Left lung (tissue), 10 donors: ENCODE data around the gene NOL4L. TPM values are rescaled to one million over a fixed set of nuclear protein-coding genes. Genes with fewer than 3 reads are reported as not detected.

ENCODE experiments used
- ATAC-seq: fragments of 200-7000 bp; cut with Tn5 transposase; one replicate; pipeline ENCODE4 v1.9.1; 2020; ENCODE audit warnings: moderate library complexity
- DNase-seq, 4 donors: peaks; one replicate each; pipeline ENCODE4 v3.0.0-alpha.2; 2013 to 2020
- H3K27ac ChIP-seq, 2 donors: fragments of 200-600 bp; sonication (generic) in 1 of 2; one replicate each; pipeline versions ENCODE4 v1.5.0 to v1.8.0; 2020 to 2021
- H3K27me3 ChIP-seq, 2 donors: fragments of 200-600 bp; sonication (generic) in 1 of 2; one replicate each; pipeline versions ENCODE4 v1.5.0 to v1.8.0; 2020 to 2021
- H3K36me3 ChIP-seq, 2 donors: fragments of 200-600 bp; sonication (generic) in 1 of 2; one replicate each; pipeline versions ENCODE4 v1.5.0 to v1.8.0; 2020 to 2021
- H3K4me1 ChIP-seq, 2 donors: fragments of 200-600 bp; one replicate each; pipeline ENCODE4 v1.8.0; 2021
- H3K4me3 ChIP-seq, 2 donors: fragments of 200-600 bp; sonication (generic) in 1 of 2; one replicate each; pipeline versions ENCODE4 v1.5.0 to v1.8.0; 2020 to 2021; ENCODE audit warnings: mild to moderate bottlenecking in 1 of 2
- H3K9me3 ChIP-seq, 2 donors: fragments of 200-600 bp; sonication (generic) in 1 of 2; one replicate each; pipeline versions ENCODE4 v1.5.0 to v1.8.0; 2020 to 2021
- CTCF ChIP-seq, 2 donors: fragments of 200-600 bp; sonication (generic) in 1 of 2; IDR thresholded peaks; one replicate each; pipeline versions ENCODE4 v1.5.0 to v1.8.0; 2021; ENCODE audit warnings: antibody characterized with exemption in 2 of 2
- intact Hi-C, 2 donors: fragments of 100-400 bp; cut with DNase I; formaldehyde crosslinking; loops; one replicate each; pipeline versions ENCODE4 v1.11.2 to v1.14.2; 2022
- polyA plus RNA-seq, 6 donors: library from polyadenylated mRNA; unstranded; fragments of 120-200 nt; gene quantifications; one replicate each; pipeline ENCODE4 v1.2.1, GENCODE V29; 2013; ENCODE audit not compliant: insufficient read length in 6 of 6
- total RNA-seq, 2 donors: library from RNA; stranded (reverse); fragmentation: NEBNext Ultra II Directional; extraction: Animal tissue kit (Norgen Biotek cat#: 25700); gene quantifications; one replicate each; pipeline ENCODE4 v1.2.1, GENCODE V29; 2021
- donor health status: DM: no; HTN: yes; CAD: no.
- donor health status: DM: no; HTN: no; CAD: no.

Gene NOL4L
- total and polyA plus RNA-seq, 8 donors = 16.7 to 49.0 (median 40.7) TPM

- ATAC-seq (no peak), DNase-seq (no peak)
- no peaks in the 10 kb centered on the region for H3K9me3 ChIP-seq
- intact Hi-C loops = no loop called here
- H3K4me3 ChIP-seq = no peak overlapping the region
- no peak overlapping the region for H3K27ac ChIP-seq
- no peaks in the 10 kb centered on the region for H3K36me3 ChIP-seq
- H3K27me3 ChIP-seq = peaks cover 0 to 34% of the 10 kb centered on the region in 2 donors
- H3K4me1 ChIP-seq = peaks cover 0 to 6% of the 10 kb centered on the region in 2 donors
- no peak for TF ChIP-seq CTCF (IDR thresholded peaks at IDR 0.05)
Measured at GRCh38 chr20:32558526-32558925, 26.6 kb downstream of the NOL4L start.

- H3K4me3 ChIP-seq = no peak overlapping the region
- H3K27ac ChIP-seq = no peak overlapping the region
- H3K27me3 ChIP-seq = peaks cover 0 to 34% of the 10 kb centered on the region in 2 donors
- ATAC-seq (no peak), DNase-seq (no peak)
- intact Hi-C loops = no loop called here
- peaks cover 0 to 6% of the 10 kb centered on the region in 2 donors for H3K4me1 ChIP-seq
- no peaks in the 10 kb centered on the region for H3K36me3 ChIP-seq
- no peak for TF ChIP-seq CTCF (IDR thresholded peaks at IDR 0.05)
- no peaks in the 10 kb centered on the region for H3K9me3 ChIP-seq
Measured at GRCh38 chr20:32557319-32557718, 27.8 kb downstream of the NOL4L start.

GRCh38 chr20:32556312-32557184, 28.6 kb downstream of the NOL4L start:
- peaks cover 0 to 32% of the 10 kb centered on the region in 2 donors for H3K27me3 ChIP-seq
- H3K4me1 ChIP-seq = peaks cover 0 to 6% of the 10 kb centered on the region in 2 donors
- H3K4me3 ChIP-seq = no peak overlapping the region
- intact Hi-C loops = no loop called here
- no peaks in the 10 kb centered on the region for H3K36me3 ChIP-seq
- H3K9me3 ChIP-seq = no peaks in the 10 kb centered on the region
- no peak for DNase-seq
- H3K27ac ChIP-seq = no peak overlapping the region
- ATAC-seq = no peak
- no peak for TF ChIP-seq CTCF (IDR thresholded peaks at IDR 0.05)

GRCh38 chr20:32555584-32555983, 29.5 kb downstream of the NOL4L start:
- ATAC-seq (no peak), DNase-seq (no peak)
- Histone ChIP-seq H3K4me3 (no peak overlapping the region), H3K27me3 (peaks cover 0 to 22% of the 10 kb centered on the region in 2 donors), H3K9me3 (no peaks in the 10 kb centered on the region), H3K36me3 (no peaks in the 10 kb centered on the region), H3K4me1 (no peaks in the 10 kb centered on the region), H3K27ac (no peak overlapping the region)
- intact Hi-C loops = no loop called here
- TF ChIP-seq CTCF (IDR thresholded peaks at IDR 0.05) = no peak

GRCh38 chr20:32554965-32555289, 30.2 kb downstream of the NOL4L start:
- Histone ChIP-seq H3K4me3 (no peak overlapping the region), H3K36me3 (no peaks in the 10 kb centered on the region), H3K27me3 (peaks cover 0 to 17% of the 10 kb centered on the region in 2 donors), H3K9me3 (no peaks in the 10 kb centered on the region), H3K4me1 (no peaks in the 10 kb centered on the region), H3K27ac (no peak overlapping the region)
- intact Hi-C loops = no loop called here
- DNase-seq (no peak), ATAC-seq (no peak)
- TF ChIP-seq CTCF (IDR thresholded peaks at IDR 0.05) = no peak
